ENCODE results near the gene VAV2. TPM values are rescaled to one million over a fixed set of nuclear protein-coding genes. Genes with fewer than 3 reads are reported as not detected.

Gene VAV2
- total and polyA plus RNA-seq, 9 of the 15 experiments (the other 6 are each of a cell fraction or from before 2014, with no cell fraction given) = 0.01 to 2.7 (median 1.0) TPM; not detected in 1

DNA sequence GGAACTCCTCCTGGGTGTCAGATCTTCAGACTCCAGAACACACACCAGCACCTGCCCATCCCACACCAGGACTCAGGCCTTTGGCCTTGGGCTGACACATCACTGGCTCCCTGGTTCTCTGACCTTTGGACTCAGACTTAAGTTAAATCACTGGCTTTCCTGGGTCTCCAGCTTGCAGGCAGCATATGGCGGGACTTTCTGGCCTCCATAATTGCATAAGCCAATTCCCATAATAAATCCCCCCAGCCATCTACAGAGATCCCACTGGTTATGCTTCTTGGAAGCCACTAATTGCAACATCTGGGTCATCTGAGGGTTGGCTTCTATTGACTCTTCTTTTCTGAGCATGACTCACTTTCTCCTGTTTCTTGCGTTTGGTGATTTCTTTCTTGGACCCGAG lies 173.7 kb downstream of the VAV2 start:
- H3K4me3 ChIP-seq = no peak overlapping the region
- H3K27ac ChIP-seq (ENCODE audit: extremely low read depth, low read depth, low read length) = no peak overlapping the region
- CTCF ChIA-PET (ENCODE audit: low intra/inter-chr PET ratio) = no interaction called here
- no peak overlapping the region for H2AFZ ChIP-seq (ENCODE audit: low read depth, low read length)
- no peak overlapping the region for H3K4me2 ChIP-seq (ENCODE audit: insufficient read depth, low read length)
- no peak overlapping the region for H3K9ac ChIP-seq (ENCODE audit: insufficient read depth in 1 of 2, low read depth in 2 of 2, low read length in 2 of 2)
- no peak for FAIRE-seq
- no peaks in the 10 kb centered on the region for H3K79me2 ChIP-seq (ENCODE audit: control insufficient read depth, insufficient read depth, low read length)
- POLR2A ChIA-PET = no interaction called here
- WGBS (ENCODE audit: insufficient coverage, low coverage, missing lambda C conversion rate) = 6% methylated on average over 3 of the region's 3 CpGs
- no peaks in the 10 kb centered on the region for H3K36me3 ChIP-seq (ENCODE audit: control insufficient read depth, insufficient read depth, low read length)
- BruUV-seq (replicated peaks) = no TSS peak
- DNase-seq (ENCODE audit: extremely low read depth in 1 of 4, low spot score in 3 of 4) = no peak
- ATAC-seq = no peak
- no peaks in the 10 kb centered on the region for H3K9me1 ChIP-seq (ENCODE audit: control insufficient read depth, insufficient read depth, low read length)
- in situ Hi-C loops (cut with MboI) = no loop called here
- intact Hi-C loops (cut with micrococcal nuclease) = no loop called here
- H3K9me3 ChIP-seq (replicated peaks; ENCODE audit: control insufficient read depth, insufficient read depth, low read depth, low read length) = no peaks in the 10 kb centered on the region
- TF ChIP-seq ZNF124 (CRISPR knock-in tag; IDR thresholded peaks at IDR 0.05) = no peak
- TF ChIP-seq, protein P1, sequence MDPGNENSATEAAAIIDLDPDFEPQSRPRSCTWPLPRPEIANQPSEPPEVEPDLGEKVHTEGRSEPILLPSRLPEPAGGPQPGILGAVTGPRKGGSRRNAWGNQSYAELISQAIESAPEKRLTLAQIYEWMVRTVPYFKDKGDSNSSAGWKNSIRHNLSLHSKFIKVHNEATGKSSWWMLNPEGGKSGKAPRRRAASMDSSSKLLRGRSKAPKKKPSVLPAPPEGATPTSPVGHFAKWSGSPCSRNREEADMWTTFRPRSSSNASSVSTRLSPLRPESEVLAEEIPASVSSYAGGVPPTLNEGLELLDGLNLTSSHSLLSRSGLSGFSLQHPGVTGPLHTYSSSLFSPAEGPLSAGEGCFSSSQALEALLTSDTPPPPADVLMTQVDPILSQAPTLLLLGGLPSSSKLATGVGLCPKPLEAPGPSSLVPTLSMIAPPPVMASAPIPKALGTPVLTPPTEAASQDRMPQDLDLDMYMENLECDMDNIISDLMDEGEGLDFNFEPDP (CRISPR knock-in tag; IDR thresholded peaks at IDR 0.05) = no peak
- TF ChIP-seq, protein P2, sequence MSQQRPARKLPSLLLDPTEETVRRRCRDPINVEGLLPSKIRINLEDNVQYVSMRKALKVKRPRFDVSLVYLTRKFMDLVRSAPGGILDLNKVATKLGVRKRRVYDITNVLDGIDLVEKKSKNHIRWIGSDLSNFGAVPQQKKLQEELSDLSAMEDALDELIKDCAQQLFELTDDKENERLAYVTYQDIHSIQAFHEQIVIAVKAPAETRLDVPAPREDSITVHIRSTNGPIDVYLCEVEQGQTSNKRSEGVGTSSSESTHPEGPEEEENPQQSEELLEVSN (IDR thresholded peaks at IDR 0.05; ENCODE audit: borderline replicate concordance in 1 of 2, extremely low read depth in 1 of 2, insufficient read depth in 1 of 2, insufficient read length in 1 of 2, low read depth in 1 of 2, low read length in 1 of 2, poor library complexity in 1 of 2, severe bottlenecking in 1 of 2) = no peak
- no peak for TF ChIP-seq NR2C1 (IDR thresholded peaks at IDR 0.05)
- no peak for TF ChIP-seq NR2C1 (tag; IDR thresholded peaks at IDR 0.05)
- no peak for TF ChIP-seq MAZ (CRISPR knock-in tag; conservative IDR thresholded peaks at IDR 0.05 in 1 of 2, IDR thresholded peaks at IDR 0.05 in 1 of 2)
- no peak for TF ChIP-seq CBX5 (IDR thresholded peaks at IDR 0.05; ENCODE audit: borderline replicate concordance, low read depth)
- TF ChIP-seq, protein P3, sequence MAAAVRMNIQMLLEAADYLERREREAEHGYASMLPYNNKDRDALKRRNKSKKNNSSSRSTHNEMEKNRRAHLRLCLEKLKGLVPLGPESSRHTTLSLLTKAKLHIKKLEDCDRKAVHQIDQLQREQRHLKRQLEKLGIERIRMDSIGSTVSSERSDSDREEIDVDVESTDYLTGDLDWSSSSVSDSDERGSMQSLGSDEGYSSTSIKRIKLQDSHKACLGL (CRISPR knock-in tag; IDR thresholded peaks at IDR 0.05; ENCODE audit: borderline replicate concordance, poor library complexity, severe bottlenecking) = no peak
- TF ChIP-seq, protein P4, sequence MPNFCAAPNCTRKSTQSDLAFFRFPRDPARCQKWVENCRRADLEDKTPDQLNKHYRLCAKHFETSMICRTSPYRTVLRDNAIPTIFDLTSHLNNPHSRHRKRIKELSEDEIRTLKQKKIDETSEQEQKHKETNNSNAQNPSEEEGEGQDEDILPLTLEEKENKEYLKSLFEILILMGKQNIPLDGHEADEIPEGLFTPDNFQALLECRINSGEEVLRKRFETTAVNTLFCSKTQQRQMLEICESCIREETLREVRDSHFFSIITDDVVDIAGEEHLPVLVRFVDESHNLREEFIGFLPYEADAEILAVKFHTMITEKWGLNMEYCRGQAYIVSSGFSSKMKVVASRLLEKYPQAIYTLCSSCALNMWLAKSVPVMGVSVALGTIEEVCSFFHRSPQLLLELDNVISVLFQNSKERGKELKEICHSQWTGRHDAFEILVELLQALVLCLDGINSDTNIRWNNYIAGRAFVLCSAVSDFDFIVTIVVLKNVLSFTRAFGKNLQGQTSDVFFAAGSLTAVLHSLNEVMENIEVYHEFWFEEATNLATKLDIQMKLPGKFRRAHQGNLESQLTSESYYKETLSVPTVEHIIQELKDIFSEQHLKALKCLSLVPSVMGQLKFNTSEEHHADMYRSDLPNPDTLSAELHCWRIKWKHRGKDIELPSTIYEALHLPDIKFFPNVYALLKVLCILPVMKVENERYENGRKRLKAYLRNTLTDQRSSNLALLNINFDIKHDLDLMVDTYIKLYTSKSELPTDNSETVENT (CRISPR knock-in tag; IDR thresholded peaks at IDR 0.05) = no peak
- TF ChIP-seq ZNF224 (CRISPR knock-in tag; IDR thresholded peaks at IDR 0.05) = no peak
- no peak for TF ChIP-seq CCAR2 (IDR thresholded peaks at IDR 0.05; ENCODE audit: low read depth, low read length)
- peaks cover 44 to 70% of the 10 kb centered on the region in 2 experiments; a peak in 4 of 5 replicates for H3K27me3 ChIP-seq (ENCODE audit: control insufficient read depth in 2 of 2, insufficient read depth in 2 of 2, low read length in 2 of 2)
- H4K20me1 ChIP-seq (replicated peaks; ENCODE audit: control insufficient read depth, insufficient read depth, low read length) = peaks cover 15% of the 10 kb centered on the region
- H3K4me1 ChIP-seq (replicated peaks in 1 of 2; ENCODE audit: control insufficient read depth in 2 of 2, insufficient read depth in 2 of 2, low read length in 2 of 2) = no peaks in the 10 kb centered on the region

Data from K562 (cell line).